ENCODE results near the gene FBXO33.

- TF ChIP-seq CTCF (IDR thresholded peaks at IDR 0.05; ENCODE audit: low read length) (no peak), EZH2 (IDR thresholded peaks at IDR 0.05; ENCODE audit: borderline replicate concordance, low read length) (no peak)
These were observed 13.0 kb downstream of the FBXO33 start for GRCh38 chr14:39419272-39419671.

Measured in OCI-LY1 (cell line).